ENCODE measurements around the gene MPRIP. TPM values are rescaled to one million over a fixed set of nuclear protein-coding genes. Genes with fewer than 3 reads are reported as not detected.

The MPRIP gene
- total RNA-seq, 1 donor, result 62.9 TPM

DNA sequence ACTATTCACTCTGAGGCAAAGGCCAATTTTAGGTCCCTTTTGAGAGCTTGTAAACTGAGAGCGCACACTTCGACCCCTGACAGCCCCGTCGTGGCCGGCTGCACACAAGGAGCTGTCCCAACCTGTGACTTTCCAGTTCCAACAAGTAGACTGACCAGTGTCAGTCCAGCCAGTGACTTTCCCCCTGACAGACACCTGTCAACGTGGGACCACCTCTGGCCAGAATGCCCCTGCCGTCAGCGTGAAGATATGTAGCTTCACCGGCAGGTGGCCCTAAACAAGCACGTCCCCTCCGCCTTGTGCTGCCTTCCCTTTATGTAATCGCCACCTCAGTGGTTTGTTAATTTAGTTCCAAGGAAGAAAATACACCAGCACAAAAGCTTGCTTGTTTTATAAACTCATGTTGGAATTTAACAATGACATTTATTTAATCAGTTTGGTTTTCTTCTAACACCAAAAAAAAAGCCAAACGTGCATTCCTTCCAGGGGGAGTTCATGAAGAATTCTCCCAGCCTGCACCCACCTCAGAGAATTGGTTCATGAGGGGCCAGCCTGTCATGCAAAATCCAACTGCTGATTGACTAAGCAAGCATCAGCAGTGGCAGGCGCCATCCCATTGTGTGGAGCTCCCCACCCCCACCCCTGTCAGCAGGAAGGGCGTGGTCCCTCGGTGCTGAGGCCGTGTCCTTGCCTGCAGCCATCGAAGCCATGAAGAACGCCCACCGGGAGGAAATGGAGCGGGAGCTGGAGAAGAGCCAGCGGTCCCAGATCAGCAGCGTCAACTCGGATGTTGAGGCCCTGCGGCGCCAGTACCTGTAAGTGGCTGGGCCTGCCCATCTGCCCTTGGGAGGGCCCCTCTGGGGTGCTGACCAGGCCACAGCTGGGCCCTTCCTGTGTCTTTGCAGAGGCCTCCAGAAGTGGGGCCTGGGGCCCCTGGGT lies 130.0 kb downstream of the MPRIP start:
- H3K4me1 ChIP-seq (ENCODE audit: insufficient read depth, low read length), result peaks cover 44% of the 10 kb centered on the region
- no peak overlapping the region for H3K4me3 ChIP-seq (ENCODE audit: low read length)
- H3K27me3 ChIP-seq (ENCODE audit: insufficient read depth, low read length), result no peaks in the 10 kb centered on the region
- no peaks in the 10 kb centered on the region for H3K9me3 ChIP-seq (ENCODE audit: low read depth, low read length)

GRCh38 chr17:17172990-17173389 lies 130.7 kb downstream of the MPRIP start:
- peaks cover 47% of the 10 kb centered on the region for H3K4me1 ChIP-seq (ENCODE audit: insufficient read depth, low read length)
- no peaks in the 10 kb centered on the region for H3K9me3 ChIP-seq (ENCODE audit: low read depth, low read length)

DNA sequence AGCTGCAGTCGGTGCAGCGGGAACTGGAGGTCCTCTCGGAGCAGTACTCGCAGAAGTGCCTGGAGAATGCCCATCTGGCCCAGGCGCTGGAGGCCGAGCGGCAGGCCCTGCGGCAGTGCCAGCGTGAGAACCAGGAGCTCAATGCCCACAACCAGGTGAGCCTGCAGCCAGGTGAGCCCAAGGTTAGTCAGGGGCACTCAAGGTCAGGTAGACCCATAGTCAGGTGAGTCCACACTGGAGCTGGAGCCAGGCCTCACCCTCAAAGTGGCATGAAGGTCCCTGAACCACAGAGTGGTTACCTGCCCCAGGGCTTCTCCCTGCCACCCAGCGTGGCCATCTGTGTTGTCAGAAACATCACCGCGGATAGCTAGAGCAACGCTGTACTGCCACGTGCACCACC lies 131.7 kb downstream of the MPRIP start:
- Histone ChIP-seq H3K9me3 (ENCODE audit: low read depth, low read length) (no peaks in the 10 kb centered on the region), H3K27me3 (ENCODE audit: insufficient read depth, low read length) (no peaks in the 10 kb centered on the region), H3K4me1 (ENCODE audit: insufficient read depth, low read length) (peaks cover 56% of the 10 kb centered on the region), H3K4me3 (ENCODE audit: low read length) (no peak overlapping the region)

More at GRCh38 chr17:17172990-17173389, 130.7 kb downstream of the MPRIP start:
- no peak overlapping the region for H3K4me3 ChIP-seq (ENCODE audit: low read length)
- no peaks in the 10 kb centered on the region for H3K27me3 ChIP-seq (ENCODE audit: insufficient read depth, low read length)

DNA sequence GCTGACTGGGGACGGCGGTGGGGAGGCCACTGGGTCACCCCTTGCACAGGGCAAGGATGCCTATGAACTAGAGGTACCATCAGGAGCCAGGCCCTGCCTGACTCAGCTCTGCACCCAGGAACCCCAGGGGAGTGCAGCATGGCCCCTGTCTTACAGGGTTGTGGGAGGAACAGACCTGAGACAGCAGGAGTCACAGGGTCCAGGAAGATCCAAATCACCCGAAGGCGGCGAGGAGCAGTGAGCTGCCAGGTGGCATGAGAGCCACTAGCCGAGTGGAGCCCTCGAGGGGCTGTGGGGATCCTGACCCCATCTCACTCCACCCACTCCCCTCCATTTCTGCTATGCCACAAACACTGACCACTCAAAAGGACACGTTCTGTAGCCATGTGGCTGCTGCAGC lies 133.1 kb downstream of the MPRIP start:
- H3K9me3 ChIP-seq (ENCODE audit: low read depth, low read length), result no peaks in the 10 kb centered on the region
- H3K4me3 ChIP-seq (ENCODE audit: low read length), result no peak overlapping the region
- H3K4me1 ChIP-seq (ENCODE audit: insufficient read depth, low read length), result peaks cover 67% of the 10 kb centered on the region
- H3K27me3 ChIP-seq (ENCODE audit: insufficient read depth, low read length), result no peaks in the 10 kb centered on the region

- no peaks in the 10 kb centered on the region for H3K9me3 ChIP-seq (ENCODE audit: low read depth, low read length)
- no peak overlapping the region for H3K4me3 ChIP-seq (ENCODE audit: low read length)
These were observed 133.7 kb downstream of the MPRIP start for GRCh38 chr17:17175917-17176316.

GRCh38 chr17:17176341-17176740 lies 134.1 kb downstream of the MPRIP start:
- no peaks in the 10 kb centered on the region for H3K27me3 ChIP-seq (ENCODE audit: insufficient read depth, low read length)
- H3K4me1 ChIP-seq (ENCODE audit: insufficient read depth, low read length), result peaks cover 72% of the 10 kb centered on the region
- H3K9me3 ChIP-seq (ENCODE audit: low read depth, low read length), result no peaks in the 10 kb centered on the region
- H3K4me3 ChIP-seq (ENCODE audit: low read length), result no peak overlapping the region

More at GRCh38 chr17:17175917-17176316, 133.7 kb downstream of the MPRIP start:
- Histone ChIP-seq H3K27me3 (ENCODE audit: insufficient read depth, low read length) (no peaks in the 10 kb centered on the region), H3K4me1 (ENCODE audit: insufficient read depth, low read length) (peaks cover 72% of the 10 kb centered on the region)

DNA sequence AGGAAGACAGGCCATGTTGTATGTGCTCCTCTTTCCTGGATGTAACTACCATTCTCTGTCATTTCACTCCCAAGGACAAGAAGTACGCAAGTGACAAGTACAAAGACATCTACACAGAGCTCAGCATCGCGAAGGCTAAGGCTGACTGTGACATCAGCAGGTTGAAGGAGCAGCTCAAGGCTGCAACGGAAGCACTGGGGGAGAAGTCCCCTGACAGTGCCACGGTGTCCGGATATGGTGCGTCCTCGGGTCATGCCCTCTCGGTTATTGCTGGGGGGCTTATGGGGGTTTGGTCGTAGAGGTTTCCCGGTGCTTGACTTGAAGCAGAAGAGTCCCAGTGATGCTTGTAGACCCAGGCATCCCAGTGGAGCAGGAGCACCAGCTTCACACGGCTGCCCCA lies 134.9 kb downstream of the MPRIP start:
- H3K4me3 ChIP-seq (ENCODE audit: low read length), result no peak overlapping the region
- no peaks in the 10 kb centered on the region for H3K27me3 ChIP-seq (ENCODE audit: insufficient read depth, low read length)
- peaks cover 77% of the 10 kb centered on the region for H3K4me1 ChIP-seq (ENCODE audit: insufficient read depth, low read length)
- no peaks in the 10 kb centered on the region for H3K9me3 ChIP-seq (ENCODE audit: low read depth, low read length)

- H3K4me1 ChIP-seq (ENCODE audit: insufficient read depth, low read length), result peaks cover 83% of the 10 kb centered on the region
- no peaks in the 10 kb centered on the region for H3K27me3 ChIP-seq (ENCODE audit: insufficient read depth, low read length)
- H3K9me3 ChIP-seq (ENCODE audit: low read depth, low read length), result no peaks in the 10 kb centered on the region
- H3K4me3 ChIP-seq (ENCODE audit: low read length), result no peak overlapping the region
These were observed 137.1 kb downstream of the MPRIP start for GRCh38 chr17:17179371-17179827.

- Histone ChIP-seq H3K27me3 (ENCODE audit: insufficient read depth, low read length) (no peaks in the 10 kb centered on the region), H3K9me3 (ENCODE audit: low read depth, low read length) (no peaks in the 10 kb centered on the region), H3K4me3 (ENCODE audit: low read length) (no peak overlapping the region), H3K4me1 (ENCODE audit: insufficient read depth, low read length) (peaks cover 85% of the 10 kb centered on the region)
These were observed 137.9 kb downstream of the MPRIP start for GRCh38 chr17:17180141-17180603.

DNA sequence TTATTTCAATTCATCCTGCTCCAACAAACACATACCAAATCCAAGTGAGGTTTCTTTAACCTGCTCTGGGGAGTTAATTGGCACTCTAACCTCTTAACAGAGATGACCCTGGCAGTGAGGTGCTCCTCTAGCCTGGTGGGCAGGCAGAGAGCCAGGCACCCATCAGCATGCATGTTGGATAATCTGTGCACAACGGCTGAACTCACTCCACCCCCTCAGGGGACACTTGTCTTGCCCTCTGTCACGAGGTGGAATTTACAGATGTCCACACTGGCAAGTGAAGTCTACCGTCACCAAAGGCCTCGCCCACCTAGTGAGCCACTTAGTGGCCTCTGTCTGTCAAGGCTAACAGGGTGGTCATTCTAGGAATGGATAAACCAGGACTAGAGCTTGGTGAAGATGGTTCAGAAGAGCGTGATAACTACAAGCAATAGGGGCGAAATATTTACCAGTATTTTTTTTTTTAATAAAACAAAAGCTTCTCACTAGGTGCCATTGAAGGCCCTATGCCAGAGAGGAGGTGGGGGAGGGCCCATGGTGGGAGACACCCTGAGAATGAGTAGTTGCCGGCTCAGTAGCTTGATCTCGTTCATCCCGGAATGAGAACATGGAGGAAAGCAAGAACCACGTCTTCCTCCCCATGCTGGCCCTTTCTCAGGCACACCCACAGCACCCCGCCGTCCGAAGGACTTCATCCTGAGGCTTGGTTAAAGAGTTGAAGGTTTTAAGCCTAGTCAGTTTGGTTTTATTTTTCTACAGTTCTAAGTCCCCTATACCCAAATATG lies 138.7 kb downstream of the MPRIP start:
- no peak overlapping the region for H3K4me3 ChIP-seq (ENCODE audit: low read length)
- no peaks in the 10 kb centered on the region for H3K27me3 ChIP-seq (ENCODE audit: insufficient read depth, low read length)
- H3K4me1 ChIP-seq (ENCODE audit: insufficient read depth, low read length), result peaks cover 85% of the 10 kb centered on the region
- no peaks in the 10 kb centered on the region for H3K9me3 ChIP-seq (ENCODE audit: low read depth, low read length)

GRCh38 chr17:17181666-17182597 lies 139.7 kb downstream of the MPRIP start:
- H3K4me3 ChIP-seq (ENCODE audit: low read length), result no peak overlapping the region
- peaks cover 84% of the 10 kb centered on the region for H3K4me1 ChIP-seq (ENCODE audit: insufficient read depth, low read length)
- H3K27me3 ChIP-seq (ENCODE audit: insufficient read depth, low read length), result no peaks in the 10 kb centered on the region
- H3K9me3 ChIP-seq (ENCODE audit: low read depth, low read length), result no peaks in the 10 kb centered on the region

DNA sequence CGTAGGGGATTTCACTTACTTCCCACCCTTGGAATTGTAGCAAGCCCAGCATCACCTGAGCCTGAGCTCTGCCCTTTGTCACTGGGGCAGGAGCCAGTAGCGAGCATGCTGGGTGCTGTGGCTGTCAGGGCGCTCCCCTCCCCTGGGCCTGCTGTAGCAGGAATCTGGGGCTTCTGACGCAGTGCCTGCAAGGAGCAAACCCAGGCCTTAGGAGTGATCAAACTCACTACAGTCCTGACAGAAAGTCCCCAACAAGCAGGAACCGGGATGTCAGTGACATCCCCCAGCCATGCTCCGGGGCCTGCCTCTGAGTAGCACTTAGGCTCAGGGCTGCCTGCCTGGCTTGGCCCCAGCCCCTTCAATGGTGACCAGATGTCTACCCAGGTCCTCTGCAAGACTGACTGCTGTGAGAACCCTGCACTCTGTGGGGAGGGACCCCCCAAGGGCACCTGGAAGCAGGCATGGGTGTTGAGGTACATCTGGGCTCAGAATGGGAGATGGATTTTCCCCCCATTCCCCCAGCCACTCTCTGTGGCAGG lies 140.4 kb downstream of the MPRIP start:
- no peaks in the 10 kb centered on the region for H3K27me3 ChIP-seq (ENCODE audit: insufficient read depth, low read length)
- no peak overlapping the region for H3K4me3 ChIP-seq (ENCODE audit: low read length)
- peaks cover 89% of the 10 kb centered on the region for H3K4me1 ChIP-seq (ENCODE audit: insufficient read depth, low read length)
- no peaks in the 10 kb centered on the region for H3K9me3 ChIP-seq (ENCODE audit: low read depth, low read length)

GRCh38 chr17:17183744-17184143 lies 141.5 kb downstream of the MPRIP start:
- no peaks in the 10 kb centered on the region for H3K9me3 ChIP-seq (ENCODE audit: low read depth, low read length)
- peaks cover 79% of the 10 kb centered on the region for H3K4me1 ChIP-seq (ENCODE audit: insufficient read depth, low read length)
- H3K27me3 ChIP-seq (ENCODE audit: insufficient read depth, low read length), result no peaks in the 10 kb centered on the region
- no peak overlapping the region for H3K4me3 ChIP-seq (ENCODE audit: low read length)

Data from mononuclear cell (primary cell).